Measurements from ENCODE around the gene MAP2K3.

The MAP2K3 gene

GRCh38 chr17:21272250-21272649 is 12.3 kb upstream of the MAP2K3 start:
- no peaks in the 10 kb centered on the region for H3K27me3 ChIP-seq (ENCODE audit: insufficient read depth, low read depth, severe bottlenecking)
- no peak for TF ChIP-seq CTCF (IDR thresholded peaks at IDR 0.05; ENCODE audit: low read depth, low read length)
- no peak overlapping the region for H3K4me3 ChIP-seq (ENCODE audit: low read depth, low read length)
- no peaks in the 10 kb centered on the region for H3K36me3 ChIP-seq
- no peak for DNase-seq
- H3K27ac ChIP-seq, result no peak overlapping the region
- H3K9me3 ChIP-seq (ENCODE audit: severe bottlenecking), result no peaks in the 10 kb centered on the region

GRCh38 chr17:21272881-21273792 is 11.4 kb upstream of the MAP2K3 start:
- H3K27ac ChIP-seq, result no peak overlapping the region
- no peak for DNase-seq

GRCh38 chr17:21275047-21275578 is 9.4 kb upstream of the MAP2K3 start:
- DNase-seq, result no peak
- H3K9me3 ChIP-seq (ENCODE audit: severe bottlenecking), result no peaks in the 10 kb centered on the region
- no peaks in the 10 kb centered on the region for H3K36me3 ChIP-seq
- H3K27me3 ChIP-seq (ENCODE audit: insufficient read depth, low read depth, severe bottlenecking), result peaks cover 3% of the 10 kb centered on the region
- H3K27ac ChIP-seq, result peak overlapping the region; percentile 39; the same call in 1 of the 2 replicates
- TF ChIP-seq CTCF (IDR thresholded peaks at IDR 0.05; ENCODE audit: low read depth, low read length), result no peak
- H3K4me3 ChIP-seq (ENCODE audit: low read depth, low read length), result peak overlapping the region; percentile 64

More at GRCh38 chr17:21272881-21273792, 11.4 kb upstream of the MAP2K3 start:
- Histone ChIP-seq H3K27me3 (ENCODE audit: insufficient read depth, low read depth, severe bottlenecking) (no peaks in the 10 kb centered on the region), H3K9me3 (ENCODE audit: severe bottlenecking) (no peaks in the 10 kb centered on the region), H3K4me3 (ENCODE audit: low read depth, low read length) (no peak overlapping the region), H3K36me3 (no peaks in the 10 kb centered on the region)
- no peak for TF ChIP-seq CTCF (IDR thresholded peaks at IDR 0.05; ENCODE audit: low read depth, low read length)

GRCh38 chr17:21275579-21276263 is 8.8 kb upstream of the MAP2K3 start:
- no peaks in the 10 kb centered on the region for H3K36me3 ChIP-seq
- peaks cover 3% of the 10 kb centered on the region for H3K27me3 ChIP-seq (ENCODE audit: insufficient read depth, low read depth, severe bottlenecking)
- H3K4me3 ChIP-seq (ENCODE audit: low read depth, low read length), result peak overlapping the region; percentile 64
- H3K27ac ChIP-seq, result peak overlapping the region; percentile 39; the same call in 1 of the 2 replicates
- peak; percentile 94 for DNase-seq
- no peaks in the 10 kb centered on the region for H3K9me3 ChIP-seq (ENCODE audit: severe bottlenecking)
- no peak; the same call in 1 of the 2 replicates for TF ChIP-seq CTCF (IDR thresholded peaks at IDR 0.05; ENCODE audit: low read depth, low read length)

- H3K9me3 ChIP-seq (ENCODE audit: severe bottlenecking), result no peaks in the 10 kb centered on the region
- H3K27ac ChIP-seq, result no peak overlapping the region
- peaks cover 3% of the 10 kb centered on the region for H3K27me3 ChIP-seq (ENCODE audit: insufficient read depth, low read depth, severe bottlenecking)
- H3K4me3 ChIP-seq (ENCODE audit: low read depth, low read length), result peak overlapping the region; percentile 64
- no peak for DNase-seq
- TF ChIP-seq CTCF (IDR thresholded peaks at IDR 0.05; ENCODE audit: low read depth, low read length), result 0 out of 2 replicates have a peak, but pooled peaks have one; percentile 11
- no peaks in the 10 kb centered on the region for H3K36me3 ChIP-seq
Measured at GRCh38 chr17:21276264-21276588, 8.3 kb upstream of the MAP2K3 start.

Data from WERI-Rb-1 (cell line).